ENCODE measurements around the gene TSC2.
"Not testable (repeated sequence)": the region's sequence is repeated elsewhere in the genome, so short reads cannot be mapped to it uniquely, and the experiment has no call there.

The TSC2 gene

GRCh38 chr16:2009164-2009711 lies 38.5 kb upstream of the TSC2 start:
- TF ChIP-seq PAX5 (IDR thresholded peaks at IDR 0.05; ENCODE audit: insufficient read depth, low read length, severe bottlenecking) (no peak), POLR2A (IDR thresholded peaks at IDR 0.05; ENCODE audit: low read depth, low read length) (no peak; the same call in 1 of the 2 replicates), POU2F2 (IDR thresholded peaks at IDR 0.05; ENCODE audit: low read depth, low read length) (no peak), POLR2AphosphoS5 (IDR thresholded peaks at IDR 0.05; ENCODE audit: low read depth, low read length) (no peak; the same call in 1 of the 2 replicates), SPI1 (IDR thresholded peaks at IDR 0.05; ENCODE audit: low read depth, low read length) (no peak), TAF1 (IDR thresholded peaks at IDR 0.05; ENCODE audit: low read depth, low read length) (no peak)
- FAIRE-seq, result no peak

GRCh38 chr16:2009791-2010510 lies 37.8 kb upstream of the TSC2 start, which contains the start of gene ZNF598:
Gene ZNF598 (minus strand): TSS chr16:2009821.
- DNase-seq (ENCODE audit: insufficient read length, low spot score) (peak; percentile 97), FAIRE-seq (peak; percentile 98)

More at GRCh38 chr16:2009164-2009711, 38.5 kb upstream of the TSC2 start:
- DNase-seq (ENCODE audit: insufficient read length, low spot score), result no peak

DNA sequence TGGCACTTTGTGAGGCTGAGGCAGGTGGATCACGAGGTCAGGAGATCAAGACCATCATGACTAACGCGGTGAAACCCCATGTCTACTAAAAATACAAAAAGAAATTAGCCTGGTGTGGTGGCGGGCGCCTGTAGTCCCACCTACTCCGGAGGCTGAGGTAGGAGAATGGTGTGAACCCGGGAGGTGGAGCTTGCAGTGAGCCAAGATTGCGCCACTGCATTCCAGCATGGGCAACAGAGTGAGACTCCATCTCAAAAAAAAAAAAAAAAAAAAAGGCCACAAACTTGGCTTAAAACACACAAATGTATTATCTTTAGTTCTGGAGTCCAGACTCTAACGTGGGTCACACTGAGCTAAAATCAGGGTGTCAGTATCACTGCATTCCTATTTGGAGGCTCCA lies 36.1 kb upstream of the TSC2 start:
- not testable (repeated sequence) for FAIRE-seq

More at GRCh38 chr16:2009791-2010510, 37.8 kb upstream of the TSC2 start, which contains the start of gene ZNF598:
- peak; percentile 50 for TF ChIP-seq TAF1 (IDR thresholded peaks at IDR 0.05; ENCODE audit: low read depth, low read length)
- peak; percentile 52 for TF ChIP-seq POU2F2 (IDR thresholded peaks at IDR 0.05; ENCODE audit: low read depth, low read length)
- TF ChIP-seq PAX5 (IDR thresholded peaks at IDR 0.05; ENCODE audit: insufficient read depth, low read length, severe bottlenecking), result no peak
- TF ChIP-seq SPI1 (IDR thresholded peaks at IDR 0.05; ENCODE audit: low read depth, low read length), result peak; percentile 56
- peak; percentile 82 for TF ChIP-seq POLR2AphosphoS5 (IDR thresholded peaks at IDR 0.05; ENCODE audit: low read depth, low read length)
- TF ChIP-seq POLR2A (IDR thresholded peaks at IDR 0.05; ENCODE audit: low read depth, low read length), result peak; percentile 87

GRCh38 chr16:2013527-2013926 lies 34.3 kb upstream of the TSC2 start:
- FAIRE-seq (no peak), DNase-seq (ENCODE audit: insufficient read length, low spot score) (no peak)
- TF ChIP-seq PAX5 (IDR thresholded peaks at IDR 0.05; ENCODE audit: insufficient read depth, low read length, severe bottlenecking), result no peak
- TF ChIP-seq SPI1 (IDR thresholded peaks at IDR 0.05; ENCODE audit: low read depth, low read length), result no peak
- no peak for TF ChIP-seq POLR2AphosphoS5 (IDR thresholded peaks at IDR 0.05; ENCODE audit: low read depth, low read length)
- no peak for TF ChIP-seq TAF1 (IDR thresholded peaks at IDR 0.05; ENCODE audit: low read depth, low read length)
- no peak for TF ChIP-seq POU2F2 (IDR thresholded peaks at IDR 0.05; ENCODE audit: low read depth, low read length)
- no peak for TF ChIP-seq POLR2A (IDR thresholded peaks at IDR 0.05; ENCODE audit: low read depth, low read length)

More for the DNA sequence above, 36.1 kb upstream of the TSC2 start:
- not testable (repeated sequence) for DNase-seq (ENCODE audit: insufficient read length, low spot score)

- TF ChIP-seq PAX5 (IDR thresholded peaks at IDR 0.05; ENCODE audit: insufficient read depth, low read length, severe bottlenecking) (no peak), TAF1 (IDR thresholded peaks at IDR 0.05; ENCODE audit: low read depth, low read length) (no peak)
- no peak for DNase-seq (ENCODE audit: insufficient read length, low spot score)
- no peak for FAIRE-seq
Observed at GRCh38 chr16:2015117-2015946, 32.5 kb upstream of the TSC2 start.

DNA sequence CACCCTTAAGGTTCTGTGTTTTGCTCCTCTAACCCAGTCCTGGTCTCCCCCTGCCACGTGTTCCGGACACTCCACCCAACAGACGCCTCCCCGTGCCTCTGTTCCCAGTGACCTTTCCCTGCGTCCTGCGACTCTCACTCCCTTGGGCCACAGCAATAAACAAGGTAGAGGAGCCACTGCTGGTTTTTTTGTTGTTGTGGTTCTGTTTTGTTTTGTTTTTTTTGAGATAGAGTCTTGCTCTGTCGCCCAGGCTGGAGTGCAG lies 31.9 kb upstream of the TSC2 start:
- no peak for TF ChIP-seq POU2F2 (IDR thresholded peaks at IDR 0.05; ENCODE audit: low read depth, low read length)
- TF ChIP-seq POLR2A (IDR thresholded peaks at IDR 0.05; ENCODE audit: low read depth, low read length), result no peak
- no peak for TF ChIP-seq POLR2AphosphoS5 (IDR thresholded peaks at IDR 0.05; ENCODE audit: low read depth, low read length)
- no peak for TF ChIP-seq SPI1 (IDR thresholded peaks at IDR 0.05; ENCODE audit: low read depth, low read length)
- TF ChIP-seq TAF1 (IDR thresholded peaks at IDR 0.05; ENCODE audit: low read depth, low read length), result no peak
- TF ChIP-seq PAX5 (IDR thresholded peaks at IDR 0.05; ENCODE audit: insufficient read depth, low read length, severe bottlenecking), result no peak
- no peak for DNase-seq (ENCODE audit: insufficient read length, low spot score)
- no peak for FAIRE-seq

GRCh38 chr16:2016407-2016922 lies 31.3 kb upstream of the TSC2 start:
- TF ChIP-seq PAX5 (IDR thresholded peaks at IDR 0.05; ENCODE audit: insufficient read depth, low read length, severe bottlenecking) (no peak), TAF1 (IDR thresholded peaks at IDR 0.05; ENCODE audit: low read depth, low read length) (no peak), POU2F2 (IDR thresholded peaks at IDR 0.05; ENCODE audit: low read depth, low read length) (no peak), SPI1 (IDR thresholded peaks at IDR 0.05; ENCODE audit: low read depth, low read length) (no peak), POLR2A (IDR thresholded peaks at IDR 0.05; ENCODE audit: low read depth, low read length) (no peak), POLR2AphosphoS5 (IDR thresholded peaks at IDR 0.05; ENCODE audit: low read depth, low read length) (no peak)
- no peak for DNase-seq (ENCODE audit: insufficient read length, low spot score)
- FAIRE-seq, result no peak

DNA sequence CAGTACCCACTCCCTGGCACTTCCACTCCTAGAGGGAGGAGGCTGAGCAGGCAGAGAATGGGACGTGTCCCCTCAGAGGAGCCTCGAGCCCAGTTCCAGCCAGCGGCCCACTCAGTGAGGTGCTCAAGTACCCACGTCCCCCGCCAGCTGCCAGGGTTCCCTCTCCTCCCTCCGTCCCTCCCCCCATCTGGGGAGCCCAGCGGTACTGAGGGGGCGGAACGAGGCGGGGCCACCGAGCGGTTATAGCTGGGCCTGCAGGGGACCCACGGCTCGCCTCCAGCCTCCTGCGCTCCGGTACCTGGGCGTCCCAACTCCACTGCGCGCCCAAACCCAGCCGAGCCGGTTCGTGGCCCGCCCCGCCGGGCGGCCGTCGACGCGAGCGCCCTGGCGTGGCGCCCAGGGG lies 28.3 kb upstream of the TSC2 start, which contains the start of gene NPW:
Gene NPW (plus strand): TSS at position 268 of the 403 bp plus-strand sequence.
- TF ChIP-seq POLR2A (IDR thresholded peaks at IDR 0.05; ENCODE audit: low read depth, low read length), result no peak
- TF ChIP-seq TAF1 (IDR thresholded peaks at IDR 0.05; ENCODE audit: low read depth, low read length), result no peak
- no peak for TF ChIP-seq SPI1 (IDR thresholded peaks at IDR 0.05; ENCODE audit: low read depth, low read length)
- TF ChIP-seq POLR2AphosphoS5 (IDR thresholded peaks at IDR 0.05; ENCODE audit: low read depth, low read length), result no peak
- TF ChIP-seq PAX5 (IDR thresholded peaks at IDR 0.05; ENCODE audit: insufficient read depth, low read length, severe bottlenecking), result no peak
- no peak for TF ChIP-seq POU2F2 (IDR thresholded peaks at IDR 0.05; ENCODE audit: low read depth, low read length)
- DNase-seq (ENCODE audit: insufficient read length, low spot score), result no peak
- no peak for FAIRE-seq
